ENCODE data around the gene ATRN. TPM values are rescaled to one million over a fixed set of nuclear protein-coding genes. Genes with fewer than 3 reads are reported as not detected.

ATRN gene
- polyA plus RNA-seq, 1 donor from 2014 or later = 27.5 TPM

DNA sequence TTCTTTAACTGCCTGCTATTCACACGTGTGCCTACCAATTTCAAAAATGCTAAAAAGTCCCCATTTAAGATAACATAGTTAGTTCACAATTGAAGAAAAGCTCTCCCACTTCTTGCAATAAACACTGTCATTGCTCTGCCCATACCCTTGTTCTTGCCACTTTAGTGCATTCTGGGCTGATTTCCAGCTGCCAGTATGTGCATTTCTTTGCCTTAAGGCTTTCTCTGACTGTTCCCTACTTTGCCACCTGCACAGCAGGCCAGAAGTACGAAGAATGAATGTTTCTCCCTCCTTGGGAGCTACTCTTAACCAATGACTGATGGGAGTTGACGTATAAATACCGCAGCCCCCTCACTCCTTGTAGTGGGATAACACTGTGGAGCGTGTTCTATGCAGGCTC, 16.0 kb upstream of the ATRN start:
- H3K4me3 ChIP-seq (ENCODE audit: low read length) = no peak overlapping the region
- H2AFZ ChIP-seq (ENCODE audit: low read depth, low read length) = no peak overlapping the region
- H3K36me3 ChIP-seq (ENCODE audit: insufficient read depth, low read length) = no peaks in the 10 kb centered on the region
- no peaks in the 10 kb centered on the region for H3K27me3 ChIP-seq (ENCODE audit: insufficient read depth, low read depth, low read length)
- no peaks in the 10 kb centered on the region for H3K9me2 ChIP-seq (ENCODE audit: insufficient read depth, low read length)
- TF ChIP-seq EZH2 (IDR thresholded peaks at IDR 0.05; ENCODE audit: borderline replicate concordance, insufficient read depth, low read length, poor library complexity, severe bottlenecking) (no peak), RAD21 (conservative IDR thresholded peaks at IDR 0.05) (no peak), MXI1 (conservative IDR thresholded peaks at IDR 0.05; ENCODE audit: poor library complexity, severe bottlenecking) (no peak), SMC3 (conservative IDR thresholded peaks at IDR 0.05; ENCODE audit: poor library complexity) (no peak), EP300 (conservative IDR thresholded peaks at IDR 0.05; ENCODE audit: poor library complexity, severe bottlenecking) (no peak), POLR2AphosphoS5 (IDR thresholded peaks at IDR 0.05) (no peak), TAF1 (IDR thresholded peaks at IDR 0.05; ENCODE audit: low read depth) (no peak)
- TF ChIP-seq, protein P1, sequence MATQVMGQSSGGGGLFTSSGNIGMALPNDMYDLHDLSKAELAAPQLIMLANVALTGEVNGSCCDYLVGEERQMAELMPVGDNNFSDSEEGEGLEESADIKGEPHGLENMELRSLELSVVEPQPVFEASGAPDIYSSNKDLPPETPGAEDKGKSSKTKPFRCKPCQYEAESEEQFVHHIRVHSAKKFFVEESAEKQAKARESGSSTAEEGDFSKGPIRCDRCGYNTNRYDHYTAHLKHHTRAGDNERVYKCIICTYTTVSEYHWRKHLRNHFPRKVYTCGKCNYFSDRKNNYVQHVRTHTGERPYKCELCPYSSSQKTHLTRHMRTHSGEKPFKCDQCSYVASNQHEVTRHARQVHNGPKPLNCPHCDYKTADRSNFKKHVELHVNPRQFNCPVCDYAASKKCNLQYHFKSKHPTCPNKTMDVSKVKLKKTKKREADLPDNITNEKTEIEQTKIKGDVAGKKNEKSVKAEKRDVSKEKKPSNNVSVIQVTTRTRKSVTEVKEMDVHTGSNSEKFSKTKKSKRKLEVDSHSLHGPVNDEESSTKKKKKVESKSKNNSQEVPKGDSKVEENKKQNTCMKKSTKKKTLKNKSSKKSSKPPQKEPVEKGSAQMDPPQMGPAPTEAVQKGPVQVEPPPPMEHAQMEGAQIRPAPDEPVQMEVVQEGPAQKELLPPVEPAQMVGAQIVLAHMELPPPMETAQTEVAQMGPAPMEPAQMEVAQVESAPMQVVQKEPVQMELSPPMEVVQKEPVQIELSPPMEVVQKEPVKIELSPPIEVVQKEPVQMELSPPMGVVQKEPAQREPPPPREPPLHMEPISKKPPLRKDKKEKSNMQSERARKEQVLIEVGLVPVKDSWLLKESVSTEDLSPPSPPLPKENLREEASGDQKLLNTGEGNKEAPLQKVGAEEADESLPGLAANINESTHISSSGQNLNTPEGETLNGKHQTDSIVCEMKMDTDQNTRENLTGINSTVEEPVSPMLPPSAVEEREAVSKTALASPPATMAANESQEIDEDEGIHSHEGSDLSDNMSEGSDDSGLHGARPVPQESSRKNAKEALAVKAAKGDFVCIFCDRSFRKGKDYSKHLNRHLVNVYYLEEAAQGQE (IDR thresholded peaks at IDR 0.05; ENCODE audit: borderline replicate concordance) = no peak
- TF ChIP-seq, protein P2, sequence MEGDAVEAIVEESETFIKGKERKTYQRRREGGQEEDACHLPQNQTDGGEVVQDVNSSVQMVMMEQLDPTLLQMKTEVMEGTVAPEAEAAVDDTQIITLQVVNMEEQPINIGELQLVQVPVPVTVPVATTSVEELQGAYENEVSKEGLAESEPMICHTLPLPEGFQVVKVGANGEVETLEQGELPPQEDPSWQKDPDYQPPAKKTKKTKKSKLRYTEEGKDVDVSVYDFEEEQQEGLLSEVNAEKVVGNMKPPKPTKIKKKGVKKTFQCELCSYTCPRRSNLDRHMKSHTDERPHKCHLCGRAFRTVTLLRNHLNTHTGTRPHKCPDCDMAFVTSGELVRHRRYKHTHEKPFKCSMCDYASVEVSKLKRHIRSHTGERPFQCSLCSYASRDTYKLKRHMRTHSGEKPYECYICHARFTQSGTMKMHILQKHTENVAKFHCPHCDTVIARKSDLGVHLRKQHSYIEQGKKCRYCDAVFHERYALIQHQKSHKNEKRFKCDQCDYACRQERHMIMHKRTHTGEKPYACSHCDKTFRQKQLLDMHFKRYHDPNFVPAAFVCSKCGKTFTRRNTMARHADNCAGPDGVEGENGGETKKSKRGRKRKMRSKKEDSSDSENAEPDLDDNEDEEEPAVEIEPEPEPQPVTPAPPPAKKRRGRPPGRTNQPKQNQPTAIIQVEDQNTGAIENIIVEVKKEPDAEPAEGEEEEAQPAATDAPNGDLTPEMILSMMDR (IDR thresholded peaks at IDR 0.05; ENCODE audit: poor library complexity, severe bottlenecking) = no peak
- no peak overlapping the region for H3K27ac ChIP-seq (ENCODE audit: low read length)
- H3F3A ChIP-seq (ENCODE audit: insufficient read depth, low read length, poor library complexity, severe bottlenecking) = no peaks in the 10 kb centered on the region
- no peaks in the 10 kb centered on the region for H3K79me2 ChIP-seq (replicated peaks; ENCODE audit: insufficient read depth, low read length)
- H4K20me1 ChIP-seq (ENCODE audit: insufficient read depth) = no peaks in the 10 kb centered on the region
- H3K4me2 ChIP-seq (ENCODE audit: low read length) = no peak overlapping the region
- no peaks in the 10 kb centered on the region for H3K9me3 ChIP-seq (ENCODE audit: low read length)
- no peak overlapping the region for H3K9ac ChIP-seq (ENCODE audit: low read length)

DNA sequence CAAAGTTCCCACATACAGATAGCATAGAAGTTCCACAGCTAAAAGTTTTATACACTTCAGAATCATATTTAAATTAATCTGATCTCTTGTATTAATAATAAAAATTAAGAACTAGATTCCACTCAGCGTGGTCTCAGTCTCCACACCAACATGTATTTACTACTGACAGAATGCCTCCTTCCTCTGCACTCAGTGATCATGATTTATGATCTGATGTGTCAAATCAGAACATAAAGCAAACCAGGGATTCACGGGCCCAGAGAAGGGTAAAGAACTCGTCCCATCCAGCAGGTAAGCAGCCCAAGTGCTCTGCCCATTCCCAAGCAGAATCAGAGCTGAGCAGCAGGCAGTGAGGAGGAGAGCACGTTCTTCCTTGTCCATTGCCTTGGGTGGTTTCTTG, 14.2 kb upstream of the ATRN start:
- no peak overlapping the region for H3K27ac ChIP-seq (ENCODE audit: low read length)
- no peaks in the 10 kb centered on the region for H3K79me2 ChIP-seq (replicated peaks; ENCODE audit: insufficient read depth, low read length)
- H2AFZ ChIP-seq (ENCODE audit: low read depth, low read length) = no peak overlapping the region
- no peaks in the 10 kb centered on the region for H3F3A ChIP-seq (ENCODE audit: insufficient read depth, low read length, poor library complexity, severe bottlenecking)
- H3K9ac ChIP-seq (ENCODE audit: low read length) = no peak overlapping the region
- no peaks in the 10 kb centered on the region for H3K9me3 ChIP-seq (ENCODE audit: low read length)
- no peaks in the 10 kb centered on the region for H3K9me2 ChIP-seq (ENCODE audit: insufficient read depth, low read length)
- TF ChIP-seq EP300 (conservative IDR thresholded peaks at IDR 0.05; ENCODE audit: poor library complexity, severe bottlenecking) (no peak), SMC3 (conservative IDR thresholded peaks at IDR 0.05; ENCODE audit: poor library complexity) (no peak), MXI1 (conservative IDR thresholded peaks at IDR 0.05; ENCODE audit: poor library complexity, severe bottlenecking) (no peak), TAF1 (IDR thresholded peaks at IDR 0.05; ENCODE audit: low read depth) (no peak), EZH2 (IDR thresholded peaks at IDR 0.05; ENCODE audit: borderline replicate concordance, insufficient read depth, low read length, poor library complexity, severe bottlenecking) (no peak), RAD21 (conservative IDR thresholded peaks at IDR 0.05) (no peak), POLR2AphosphoS5 (IDR thresholded peaks at IDR 0.05) (no peak)
- TF ChIP-seq, protein P1 (IDR thresholded peaks at IDR 0.05; ENCODE audit: borderline replicate concordance) = no peak
- TF ChIP-seq, protein P2 (IDR thresholded peaks at IDR 0.05; ENCODE audit: poor library complexity, severe bottlenecking) = no peak
- no peaks in the 10 kb centered on the region for H3K36me3 ChIP-seq (ENCODE audit: insufficient read depth, low read length)
- no peak overlapping the region for H3K4me2 ChIP-seq (ENCODE audit: low read length)
- no peaks in the 10 kb centered on the region for H4K20me1 ChIP-seq (ENCODE audit: insufficient read depth)
- H3K27me3 ChIP-seq (ENCODE audit: insufficient read depth, low read depth, low read length) = no peaks in the 10 kb centered on the region
- no peak overlapping the region for H3K4me3 ChIP-seq (ENCODE audit: low read length)
